Endothelial cell of umbilical vein (primary cell): ENCODE data around the gene SLC39A8. TPM values are rescaled to one million over a fixed set of nuclear protein-coding genes. Genes with fewer than 3 reads are reported as not detected.

Experiments
- BruUV-seq: library from RNA; stranded (reverse); fragments of 400-500 nt; replicated peaks from 2 replicates; lab custom pipeline; 2021; lab: Mats Ljungman, UMichigan
- CTCF ChIA-PET: fragments of 300-600, 350-600 bp; sonication (Branson Sonifier 250); formaldehyde crosslinking; loops from one replicate; lab custom pipeline; 2021; ENCODE audit warnings: antibody characterized with exemption, inconsistent platforms; lab: Charles Lee
- POLR2A ChIA-PET: fragments of 300-600, 350-600 bp; sonication (Branson Sonifier 250); formaldehyde crosslinking; loops from one replicate; lab custom pipeline; 2021; ENCODE audit warnings: antibody characterized with exemption, inconsistent platforms; lab: Charles Lee
- DNase-seq: peaks from one replicate; pipeline ENCODE4 v3.0.0-alpha.2; 2011; ENCODE audit warnings: low read depth, low spot score
- FAIRE-seq: peaks from 2 replicates; lab custom pipeline; 2011; peaks lifted over from hg19 to GRCh38; lab: Jason Lieb, UNC
- H2AFZ ChIP-seq: 2 replicates; pipeline ENCODE4 v1.6.0; 2012; ENCODE audit warnings: low read depth, low read length, control low read depth, inconsistent platforms
- H3K27ac ChIP-seq: 2 replicates; pipeline ENCODE4 v1.5.1; 2011; ENCODE audit warnings: low read depth, mild to moderate bottlenecking, control low read depth, low read length, moderate library complexity; ENCODE audit not compliant: insufficient read depth
- H3K27me3 ChIP-seq, 2 experiments: 2 replicates each; pipeline versions ENCODE4 v1.6.0 to v1.6.1; 2011; ENCODE audit warnings: low read length in 2 of 2, mixed read lengths in 1 of 2; ENCODE audit not compliant: control insufficient read depth in 2 of 2, insufficient read depth in 2 of 2
- H3K36me3 ChIP-seq, 2 experiments: 2 replicates in 1 of 2; 3 replicates in 1 of 2; pipeline ENCODE4 v1.5.1; 2011; ENCODE audit warnings: low read length in 2 of 2, mild to moderate bottlenecking in 1 of 2, moderate library complexity in 1 of 2; ENCODE audit not compliant: control insufficient read depth in 2 of 2, insufficient read depth in 2 of 2; ENCODE audit errors: extremely low read depth in 1 of 2
- H3K4me1 ChIP-seq: 3 replicates; pipeline ENCODE4 v1.5.1; 2011; ENCODE audit warnings: mild to moderate bottlenecking, low read length; ENCODE audit not compliant: control insufficient read depth, insufficient read depth; ENCODE audit errors: extremely low read depth
- H3K4me2 ChIP-seq: 2 replicates; pipeline ENCODE4 v1.6.1; 2011; ENCODE audit warnings: low read length, control low read depth, mixed read lengths; ENCODE audit not compliant: insufficient read depth
- H3K4me3 ChIP-seq, 3 experiments: fragments of 200-600 bp in 1 of 3; sonication (generic), shearing (Covaris generic) in 1 of 3; replicated peaks in 1 of 3; 2 replicates each; pipeline ENCODE4 v1.5.1; 2011 to 2016; ENCODE audit warnings: control low read depth in 3 of 3, low read length in 3 of 3, mild to moderate bottlenecking in 2 of 3, inconsistent platforms in 1 of 3, low read depth in 1 of 3, moderate library complexity in 1 of 3; ENCODE audit not compliant: insufficient read depth in 1 of 3
- H3K79me2 ChIP-seq: 2 replicates; pipeline ENCODE4 v1.6.0; 2012; ENCODE audit warnings: low read length, inconsistent platforms; ENCODE audit not compliant: control insufficient read depth, insufficient read depth
- H3K9ac ChIP-seq: replicated peaks from 2 replicates; pipeline ENCODE3; 2011; ENCODE audit warnings: low read length, control low read depth; ENCODE audit not compliant: insufficient read depth; ENCODE audit errors: extremely low read depth
- H3K9me1 ChIP-seq: replicated peaks from 3 replicates; pipeline ENCODE4 v1.6.0; 2011; ENCODE audit warnings: mild to moderate bottlenecking, low read length; ENCODE audit not compliant: control insufficient read depth, insufficient read depth; ENCODE audit errors: extremely low read depth
- H3K9me3 ChIP-seq: replicated peaks from 2 replicates; pipeline ENCODE4 v1.5.1; 2012; ENCODE audit warnings: low read length, inconsistent platforms; ENCODE audit not compliant: control insufficient read depth, insufficient read depth
- H4K20me1 ChIP-seq: replicated peaks from 2 replicates; pipeline ENCODE3; 2011; ENCODE audit warnings: mild to moderate bottlenecking, low read length; ENCODE audit not compliant: control insufficient read depth, insufficient read depth; ENCODE audit errors: extremely low read depth
- EZH2 ChIP-seq: IDR thresholded peaks from 2 replicates; pipeline ENCODE4 v1.6.1; 2012; ENCODE audit warnings: borderline replicate concordance, low read depth, mild to moderate bottlenecking, moderate library complexity, low read length, inconsistent platforms; ENCODE audit not compliant: severe bottlenecking
- FOS ChIP-seq: IDR thresholded peaks from 2 replicates; pipeline ENCODE4 v1.6.1; 2011; ENCODE audit warnings: mild to moderate bottlenecking, low read length, moderate library complexity, borderline replicate concordance; ENCODE audit not compliant: insufficient read depth
- GATA2 ChIP-seq: IDR thresholded peaks from 2 replicates; pipeline ENCODE4 v1.7.0; 2011; ENCODE audit warnings: low read depth, mild to moderate bottlenecking, moderate library complexity, mixed read lengths, low read length; ENCODE audit not compliant: insufficient read length, insufficient read depth
- JUN ChIP-seq: IDR thresholded peaks from 2 replicates; pipeline ENCODE4 v1.6.1; 2011; ENCODE audit warnings: borderline replicate concordance, low read depth; ENCODE audit not compliant: insufficient read length, insufficient read depth
- MYC ChIP-seq: IDR thresholded peaks from one replicate; pipeline ENCODE4 v1.6.1; 2011; ENCODE audit warnings: mild to moderate bottlenecking, low read depth, low read length
- POLR2A ChIP-seq: IDR thresholded peaks from 2 replicates; pipeline ENCODE4 v1.6.1; 2012; ENCODE audit warnings: low read depth, mild to moderate bottlenecking, control low read depth, low read length
- POLR2AphosphoS5 ChIP-seq: IDR thresholded peaks from 2 replicates; pipeline ENCODE4 v1.6.1; 2012; ENCODE audit warnings: low read depth, mild to moderate bottlenecking, control low read depth, low read length, moderate library complexity; ENCODE audit not compliant: insufficient read depth
- dilution Hi-C: fragments of 300-500 bp; cut with MboI; formaldehyde crosslinking; loops from one replicate; pipeline ENCODE4 v1.15.0; 2019; ENCODE audit warnings: low sequenced_read_pairs; ENCODE audit not compliant: extremely low pct_ligation_motif_present
- intact Hi-C: fragments of 100-400 bp; cut with micrococcal nuclease; formaldehyde crosslinking; loops from one replicate; pipeline ENCODE4 v1.10.0; 2022
- polyA plus RNA-seq, 4 experiments: library from polyadenylated mRNA; depleted of rRNA in 3 of 4; stranded (reverse) in 3 of 4; unstranded in 1 of 4; fragments of >200 nt; gene quantifications; 2 replicates each; pipeline versions ENCODE4 v1.2.1 to v1.2.3, GENCODE V29; 2011 to 2012; ENCODE audit warnings: missing spikeins in 1 of 4
- total RNA-seq: library from RNA; stranded (reverse); gene quantifications from 2 replicates; pipeline ENCODE4 v1.2.3, GENCODE V29; 2021
- TF ChIP-seq, protein P1 (sequence below), 2 donors: IDR thresholded peaks; 1 replicate in 1 of 2; 2 replicates in 1 of 2; pipeline ENCODE4 v1.5.1; 2011; ENCODE audit warnings: low read length in 2 of 2, mild to moderate bottlenecking in 2 of 2, moderate library complexity in 2 of 2, control low read depth in 1 of 2, inconsistent platforms in 1 of 2, low read depth in 1 of 2; ENCODE audit not compliant: insufficient read depth in 1 of 2; ENCODE audit errors: extremely low read depth in 1 of 2
- TF ChIP-seq, protein P2 (sequence below): IDR thresholded peaks from 2 replicates; pipeline ENCODE4 v1.6.1; 2011; ENCODE audit not compliant: insufficient read depth, insufficient read length

Gene SLC39A8
- total and polyA plus RNA-seq, 2 donors (not counting 3 experiments of a cell fraction or from before 2014, with no cell fraction given): 1.7 to 6.7 TPM

DNA sequence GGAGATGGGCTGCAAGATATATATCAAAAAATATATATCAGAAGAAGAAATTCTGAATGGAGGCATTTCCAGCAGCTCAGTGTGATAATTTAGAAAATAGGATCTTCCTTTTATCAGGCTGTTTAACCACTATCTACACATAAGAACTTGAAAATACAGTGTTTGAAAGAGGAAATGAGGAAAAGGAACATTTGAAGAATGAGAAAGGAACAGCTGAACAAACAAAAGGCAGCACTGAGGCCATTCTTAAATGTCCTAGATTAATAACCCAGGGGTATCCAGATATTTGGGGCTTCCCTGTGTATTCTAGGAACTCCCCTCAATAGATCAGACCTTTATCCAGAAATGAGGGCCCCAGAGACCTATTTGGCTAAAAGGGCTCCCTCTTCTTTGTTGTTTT lies 4.1 kb downstream of the SLC39A8 start:
- TF ChIP-seq POLR2AphosphoS5 (no peak), JUN (no peak), EZH2 (no peak), GATA2 (no peak), FOS (no peak), POLR2A (no peak), MYC (no peak)
- TF ChIP-seq, protein P1, sequence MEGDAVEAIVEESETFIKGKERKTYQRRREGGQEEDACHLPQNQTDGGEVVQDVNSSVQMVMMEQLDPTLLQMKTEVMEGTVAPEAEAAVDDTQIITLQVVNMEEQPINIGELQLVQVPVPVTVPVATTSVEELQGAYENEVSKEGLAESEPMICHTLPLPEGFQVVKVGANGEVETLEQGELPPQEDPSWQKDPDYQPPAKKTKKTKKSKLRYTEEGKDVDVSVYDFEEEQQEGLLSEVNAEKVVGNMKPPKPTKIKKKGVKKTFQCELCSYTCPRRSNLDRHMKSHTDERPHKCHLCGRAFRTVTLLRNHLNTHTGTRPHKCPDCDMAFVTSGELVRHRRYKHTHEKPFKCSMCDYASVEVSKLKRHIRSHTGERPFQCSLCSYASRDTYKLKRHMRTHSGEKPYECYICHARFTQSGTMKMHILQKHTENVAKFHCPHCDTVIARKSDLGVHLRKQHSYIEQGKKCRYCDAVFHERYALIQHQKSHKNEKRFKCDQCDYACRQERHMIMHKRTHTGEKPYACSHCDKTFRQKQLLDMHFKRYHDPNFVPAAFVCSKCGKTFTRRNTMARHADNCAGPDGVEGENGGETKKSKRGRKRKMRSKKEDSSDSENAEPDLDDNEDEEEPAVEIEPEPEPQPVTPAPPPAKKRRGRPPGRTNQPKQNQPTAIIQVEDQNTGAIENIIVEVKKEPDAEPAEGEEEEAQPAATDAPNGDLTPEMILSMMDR (IDR thresholded peaks at IDR 0.05; ENCODE audit: extremely low read depth in 1 of 2, insufficient read depth in 1 of 2, low read depth in 1 of 2, low read length in 2 of 2): no peak
- TF ChIP-seq, protein P2, sequence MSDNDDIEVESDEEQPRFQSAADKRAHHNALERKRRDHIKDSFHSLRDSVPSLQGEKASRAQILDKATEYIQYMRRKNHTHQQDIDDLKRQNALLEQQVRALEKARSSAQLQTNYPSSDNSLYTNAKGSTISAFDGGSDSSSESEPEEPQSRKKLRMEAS: no peak
- Histone ChIP-seq H3K9me1 (no peaks in the 10 kb centered on the region), H3K4me2 (no peak overlapping the region), H3K27me3 (no peaks in the 10 kb centered on the region), H3K79me2 (no peaks in the 10 kb centered on the region), H3K4me3 (no peak overlapping the region), H4K20me1 (no peaks in the 10 kb centered on the region), H2AFZ (no peak overlapping the region), H3K27ac (no peak overlapping the region), H3K9me3 (no peaks in the 10 kb centered on the region), H3K9ac (no peak overlapping the region), H3K4me1 (peaks cover 19% of the 10 kb centered on the region), H3K36me3 (no peaks in the 10 kb centered on the region)
- FAIRE-seq: no peak
- DNase-seq: peak; percentile 58
- dilution Hi-C loops (no loop called here), intact Hi-C loops (loop anchor here (10.0 kb wide), 1 partner anchor 284 kb away; no protein-coding TSS in a partner anchor)
- ChIA-PET CTCF (no interaction called here), POLR2A (no interaction called here)
- BruUV-seq: no TSS peak
